Superior temporal gyrus (tissue), 1 donor: ENCODE measurements around the gene ZNF341.

Experiments
- DNase-seq: peaks from one replicate; pipeline ENCODE4 v3.0.0-alpha.2; 2016; ENCODE audit errors: extremely low spot score

ZNF341 gene

DNA sequence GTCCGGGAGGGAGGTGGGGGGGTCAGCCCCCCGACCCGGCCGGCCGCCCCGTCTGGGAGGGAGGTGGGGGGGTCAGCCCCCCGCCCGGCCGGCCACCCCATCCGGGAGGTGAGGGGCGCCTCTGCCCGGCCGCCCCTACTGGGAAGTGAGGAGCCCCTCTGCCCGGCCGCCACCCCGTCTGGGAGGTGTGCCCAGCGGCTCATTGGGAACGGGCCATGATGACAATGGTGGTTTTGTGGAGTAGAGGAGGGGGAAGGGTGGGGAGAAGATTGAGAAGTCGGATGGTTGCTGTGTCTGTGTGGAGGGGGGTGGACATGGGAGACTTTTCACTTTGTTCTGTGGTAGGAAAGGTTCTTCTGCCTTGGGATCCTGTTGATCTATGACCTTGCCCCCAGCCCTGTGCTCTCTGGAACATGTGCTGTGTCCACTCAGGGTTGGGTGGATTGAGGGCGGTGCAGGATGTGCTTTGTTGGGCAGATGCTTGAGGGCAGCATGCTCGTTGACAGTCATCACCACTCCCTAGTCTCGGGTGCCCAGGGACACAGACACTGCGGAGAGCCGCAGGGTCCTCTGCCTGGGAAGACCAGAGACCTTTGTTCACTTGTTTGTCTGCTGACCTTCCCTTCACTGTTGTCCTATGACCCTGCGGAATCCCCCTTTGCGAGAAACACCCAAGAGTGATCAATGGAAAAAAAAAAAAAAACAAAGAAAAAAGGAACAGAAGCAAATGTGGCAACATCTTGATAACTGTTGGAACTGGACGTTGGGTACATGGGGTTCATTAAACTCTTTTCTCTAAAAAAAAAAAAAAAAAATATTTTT, 30.0 kb upstream of the ZNF341 start:
- DNase-seq, result no peak

- DNase-seq, result peak; percentile 70
These were observed 28.9 kb upstream of the ZNF341 start for GRCh38 chr20:33702861-33703260.

GRCh38 chr20:33703498-33704137, 28.2 kb upstream of the ZNF341 start:
- no peak for DNase-seq

DNA sequence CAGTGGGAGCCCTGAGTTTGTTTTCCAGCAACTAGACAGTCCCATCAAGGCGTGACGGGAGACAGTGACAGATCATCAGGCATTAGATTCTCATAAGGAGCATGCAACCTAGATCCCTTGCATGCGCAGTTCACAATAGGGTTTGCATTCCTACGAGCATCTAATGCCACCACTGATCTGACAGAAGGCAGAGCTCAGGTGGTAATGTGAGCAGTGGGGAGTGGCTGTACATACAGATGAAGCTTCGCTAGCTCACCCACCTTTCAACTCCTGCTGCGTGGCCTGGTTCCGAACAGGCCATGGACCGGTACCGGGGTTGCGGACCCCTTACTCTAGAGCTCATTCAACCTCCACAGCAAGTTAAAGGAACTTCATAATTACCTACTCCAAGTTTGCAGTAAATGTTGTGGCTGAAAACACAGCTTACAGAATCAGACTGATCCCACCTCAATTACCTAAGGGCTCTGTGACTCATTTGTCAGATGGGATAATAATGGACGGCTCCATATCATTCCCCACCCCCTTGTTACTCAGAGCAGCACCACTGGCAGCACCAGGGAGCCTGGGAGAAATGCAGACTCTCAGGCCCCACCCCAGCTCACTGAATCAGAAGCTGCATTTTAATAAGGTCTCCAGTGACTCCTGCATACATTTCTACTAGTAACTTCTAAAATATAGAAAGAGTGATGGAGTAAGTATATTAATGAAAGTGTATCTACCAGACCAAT, 27.4 kb upstream of the ZNF341 start:
- no peak for DNase-seq

DNA sequence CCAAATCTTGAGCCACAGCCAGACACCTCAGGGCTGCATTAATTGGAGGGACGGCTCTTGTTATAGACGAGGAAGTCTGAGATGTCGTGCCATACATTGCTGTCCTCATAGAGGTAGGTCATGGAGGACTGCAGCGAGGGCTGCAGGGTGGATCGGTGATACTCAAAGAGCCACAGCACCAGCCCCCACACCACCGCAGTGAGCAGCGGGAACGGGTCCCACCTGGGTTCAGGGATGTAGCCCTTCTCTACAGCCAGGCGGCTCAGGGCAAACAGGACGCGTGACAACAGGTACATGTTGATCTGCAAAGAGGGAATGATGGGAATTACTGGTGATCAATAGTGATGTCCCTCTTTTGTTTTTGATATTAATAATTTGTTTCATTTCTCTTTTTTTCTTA, 24.1 kb upstream of the ZNF341 start:
- DNase-seq, result no peak

- no peak for DNase-seq
These were observed 22.4 kb upstream of the ZNF341 start for GRCh38 chr20:33709398-33709797.

GRCh38 chr20:33709905-33710541, 21.8 kb upstream of the ZNF341 start:
- no peak for DNase-seq

DNA sequence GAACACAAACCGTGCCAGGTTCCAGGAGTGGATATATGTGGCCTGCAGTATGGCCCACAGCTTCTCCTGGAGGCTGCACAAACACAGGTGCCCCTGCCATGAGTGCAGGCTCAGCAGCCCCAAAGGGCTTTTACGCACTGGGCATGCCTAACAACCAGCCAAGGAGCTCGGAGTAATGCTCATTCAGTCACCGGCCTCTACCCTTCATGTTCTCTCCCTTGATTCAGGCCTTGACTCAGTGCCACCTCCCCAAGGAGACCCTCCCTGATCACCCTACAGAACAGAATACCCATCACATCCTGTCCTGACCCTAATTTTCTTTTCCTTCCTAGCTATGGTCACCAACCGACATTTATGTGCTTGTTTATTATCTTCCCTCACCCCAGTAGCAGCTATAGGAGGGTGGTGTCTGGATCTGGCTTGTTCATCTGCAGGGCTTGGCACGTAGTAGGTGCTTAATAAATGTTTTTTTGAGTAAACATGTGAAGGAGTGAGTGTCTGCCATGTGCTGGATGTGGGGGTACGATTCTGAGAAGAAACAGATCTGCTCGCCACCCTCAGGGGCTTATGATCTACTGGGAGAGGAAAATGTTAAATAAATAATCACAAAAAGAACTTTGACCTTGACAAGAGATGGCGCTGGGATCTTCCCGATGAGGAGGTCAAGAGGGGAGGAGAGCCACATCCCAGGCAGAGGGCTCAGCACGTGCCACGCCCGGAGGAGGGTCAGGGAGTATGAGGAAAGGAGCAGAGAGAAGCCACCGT, 20.9 kb upstream of the ZNF341 start:
- DNase-seq, result no peak

- DNase-seq, result no peak
These were observed 20.4 kb upstream of the ZNF341 start for GRCh38 chr20:33711446-33711738.

- DNase-seq, result no peak
These were observed 17.9 kb upstream of the ZNF341 start for GRCh38 chr20:33713865-33714367.

GRCh38 chr20:33716498-33716897, 15.3 kb upstream of the ZNF341 start:
- no peak for DNase-seq

- no peak for DNase-seq
These were observed 12.4 kb upstream of the ZNF341 start for GRCh38 chr20:33719277-33719988.

- DNase-seq, result peak; percentile 100
These were observed 11.6 kb upstream of the ZNF341 start, which contains the start of gene PXMP4 for GRCh38 chr20:33719989-33720709. Gene PXMP4, minus strand, starts transcription at chr20:33720310. Its CDS starts 103 bp downstream, at chr20:33720207.

- no peak for DNase-seq
These were observed 10.2 kb upstream of the ZNF341 start for GRCh38 chr20:33721391-33722140.

GRCh38 chr20:33724439-33725094, 7.2 kb upstream of the ZNF341 start:
- no peak for DNase-seq

- DNase-seq, result no peak
These were observed 6.1 kb upstream of the ZNF341 start for GRCh38 chr20:33725607-33726264.

DNA sequence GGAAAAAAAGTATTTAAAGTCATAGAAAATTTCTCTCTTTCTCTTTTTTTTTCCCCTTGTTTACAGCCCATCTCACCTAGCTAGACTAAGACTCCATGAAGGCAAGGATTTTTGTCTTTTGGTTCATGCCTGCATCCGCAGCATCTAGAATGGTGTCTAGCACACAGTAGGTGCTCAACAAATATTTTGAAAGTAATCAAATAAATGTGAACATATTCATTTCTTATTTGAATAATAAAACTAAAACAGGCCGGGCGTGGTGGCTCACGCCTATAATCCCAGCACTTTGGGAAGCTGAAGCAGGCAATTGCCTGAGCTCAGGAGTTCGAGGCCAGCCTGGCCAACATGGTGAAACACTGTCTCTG, 4.7 kb upstream of the ZNF341 start:
- no peak for DNase-seq

DNA sequence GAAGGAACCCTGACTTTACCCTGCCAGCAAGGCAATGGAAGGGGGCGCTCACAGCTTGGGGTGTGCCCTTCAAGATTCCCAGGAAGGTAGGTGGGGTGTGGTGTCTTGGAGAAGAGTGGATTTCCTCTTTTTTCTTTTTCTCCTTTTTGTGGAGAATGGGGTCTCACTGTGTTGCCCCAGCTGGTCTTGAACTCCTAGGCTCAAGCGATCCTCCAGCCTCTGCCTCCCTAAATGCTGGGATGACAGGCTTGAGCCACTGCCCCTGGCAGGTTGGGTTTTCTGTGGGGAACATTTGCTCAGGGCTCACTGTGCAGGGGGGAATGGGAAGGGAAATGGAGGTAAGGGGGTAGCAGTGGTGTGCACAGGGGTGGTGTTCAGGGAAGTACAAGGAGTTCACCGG, 4.0 kb upstream of the ZNF341 start:
- no peak for DNase-seq
